H1 (cell line): ENCODE results near the gene KRT72. TPM values are rescaled to one million over a fixed set of nuclear protein-coding genes. Genes with fewer than 3 reads are reported as not detected.

Experiments used
- CTCF ChIA-PET: fragments of 300-600 bp; sonication (Branson Sonifier 250); formaldehyde crosslinking; loops from one replicate; lab custom pipeline; 2021; ENCODE audit not compliant: partially characterized antibody; lab: Charles Lee
- POLR2A ChIA-PET: fragments of 300-600 bp; sonication (Branson Sonifier 250); formaldehyde crosslinking; loops from one replicate; lab custom pipeline; 2021; ENCODE audit warnings: inconsistent platforms; ENCODE audit not compliant: partially characterized antibody; lab: Charles Lee
- DNase-seq, 2 experiments: peaks; one replicate each; pipeline versions ENCODE4 v3.0.0 to v3.0.0-alpha.2; 2010 to 2022; ENCODE audit warnings: low spot score in 2 of 2, low read depth in 1 of 2, mixed read lengths in 1 of 2
- FAIRE-seq: peaks from 2 replicates; lab custom pipeline; 2011; peaks lifted over from hg19 to GRCh38; lab: Jason Lieb, UNC
- H2AFZ ChIP-seq: 2 replicates; pipeline ENCODE4 v1.8.1; 2012; ENCODE audit warnings: low read length, inconsistent platforms
- H2AK5ac ChIP-seq: 2 replicates; pipeline ENCODE4 v1.6.1; 2013; ENCODE audit warnings: low read depth, low read length
- H2BK120ac ChIP-seq: replicated peaks from 2 replicates; pipeline ENCODE3; 2013; ENCODE audit warnings: low read depth, low read length, inconsistent platforms
- H2BK12ac ChIP-seq: 2 replicates; pipeline ENCODE4 v1.6.1; 2013; ENCODE audit warnings: low read depth, low read length
- H2BK15ac ChIP-seq: 2 replicates; pipeline ENCODE4 v1.6.1; 2013; ENCODE audit warnings: low read length
- H2BK20ac ChIP-seq: 2 replicates; pipeline ENCODE4 v1.6.1; 2013; ENCODE audit warnings: low read length
- H2BK5ac ChIP-seq: 2 replicates; pipeline ENCODE4 v1.6.1; 2013; ENCODE audit warnings: low read depth, low read length
- H3K14ac ChIP-seq: 2 replicates; pipeline ENCODE4 v1.6.1; 2013; ENCODE audit warnings: inconsistent platforms; ENCODE audit not compliant: insufficient read length
- H3K18ac ChIP-seq: 2 replicates; pipeline ENCODE4 v1.6.1; 2013; ENCODE audit warnings: low read length; ENCODE audit errors: extremely low read depth
- H3K23ac ChIP-seq: 2 replicates; pipeline ENCODE4 v1.6.1; 2013; ENCODE audit warnings: inconsistent platforms; ENCODE audit not compliant: insufficient read length
- H3K23me2 ChIP-seq: 2 replicates; pipeline ENCODE4 v1.6.1; 2013; ENCODE audit warnings: low read depth, low read length
- H3K27ac ChIP-seq: 2 replicates; pipeline ENCODE4 v1.6.1; 2011; ENCODE audit warnings: low read depth, low read length, inconsistent platforms
- H3K27me3 ChIP-seq, 4 experiments: replicated peaks in 1 of 4; 1 replicate in 1 of 4; 2 replicates in 3 of 4; pipeline versions ENCODE4 v1.6.1 to v1.8.1; 2011 to 2013; ENCODE audit warnings: low read length in 3 of 4, mild to moderate bottlenecking in 3 of 4, inconsistent platforms in 2 of 4, mixed read lengths in 2 of 4, moderate library complexity in 1 of 4; ENCODE audit not compliant: control insufficient read depth in 3 of 4, insufficient read depth in 3 of 4; ENCODE audit errors: extremely low read depth in 1 of 4
- H3K36me3 ChIP-seq, 4 experiments: 2 replicates each; pipeline versions ENCODE4 v1.6.1 to v1.8.1; 2011 to 2013; ENCODE audit warnings: mild to moderate bottlenecking in 4 of 4, low read length in 3 of 4, moderate library complexity in 2 of 4, control low read depth in 1 of 4, inconsistent platforms in 1 of 4; ENCODE audit not compliant: insufficient read depth in 4 of 4, control insufficient read depth in 2 of 4
- H3K4ac ChIP-seq: replicated peaks from 2 replicates; pipeline ENCODE3; 2013; ENCODE audit warnings: low read length, low read depth, mixed read lengths, inconsistent platforms; ENCODE audit not compliant: insufficient read length
- H3K4me1 ChIP-seq, 4 experiments: replicated peaks in 1 of 4; 1 replicate in 1 of 4; 2 replicates in 3 of 4; pipeline versions ENCODE4 v1.6.1 to v1.8.1; 2011 to 2013; ENCODE audit warnings: low read length in 3 of 4, inconsistent platforms in 2 of 4, mixed read lengths in 1 of 4; ENCODE audit not compliant: insufficient read depth in 4 of 4, control insufficient read depth in 3 of 4
- H3K4me2 ChIP-seq, 2 experiments: 2 replicates each; pipeline versions ENCODE4 v1.6.1 to v1.8.1; 2011 to 2013; ENCODE audit warnings: low read depth in 2 of 2, low read length in 2 of 2, control low read depth in 1 of 2, inconsistent platforms in 1 of 2, mild to moderate bottlenecking in 1 of 2; ENCODE audit not compliant: insufficient read depth in 1 of 2
- H3K4me3 ChIP-seq, 4 experiments: fragments of 200-600, 300-600 bp in 1 of 4; sonication (generic), shearing (Covaris generic), sonication (Bioruptor Twin) in 1 of 4; 2 replicates each; pipeline versions ENCODE4 v1.5.1 to v1.8.1; 2011 to 2016; ENCODE audit warnings: low read length in 4 of 4, low read depth in 3 of 4, control low read depth in 2 of 4, inconsistent platforms in 2 of 4, mild to moderate bottlenecking in 2 of 4, mixed read lengths in 1 of 4, moderate library complexity in 1 of 4; ENCODE audit not compliant: insufficient read depth in 2 of 4; ENCODE audit errors: extremely low read depth in 1 of 4
- H3K56ac ChIP-seq: replicated peaks from 2 replicates; pipeline ENCODE3; 2013; ENCODE audit warnings: low read depth, mild to moderate bottlenecking, mixed read lengths, low read length, inconsistent platforms; ENCODE audit not compliant: insufficient read length
- H3K79me1 ChIP-seq: 2 replicates; pipeline ENCODE4 v1.6.1; 2013; ENCODE audit warnings: low read depth, low read length, control low read depth
- H3K79me2 ChIP-seq, 2 experiments: 2 replicates each; pipeline versions ENCODE4 v1.6.1 to v1.8.1; 2012 to 2013; ENCODE audit warnings: low read length in 2 of 2, mild to moderate bottlenecking in 2 of 2, inconsistent platforms in 1 of 2; ENCODE audit not compliant: insufficient read depth in 2 of 2, control insufficient read depth in 1 of 2
- H3K9ac ChIP-seq, 4 experiments: replicated peaks in 1 of 4; 1 replicate in 1 of 4; 2 replicates in 3 of 4; pipeline versions ENCODE4 v1.6.1 to v1.8.1; 2011 to 2013; ENCODE audit warnings: low read depth in 3 of 4, low read length in 3 of 4, control low read depth in 2 of 4, mild to moderate bottlenecking in 2 of 4, moderate library complexity in 2 of 4, inconsistent platforms in 1 of 4; ENCODE audit errors: extremely low read depth in 1 of 4
- H3K9me3 ChIP-seq, 2 experiments: 2 replicates each; pipeline versions ENCODE4 v1.6.1 to v1.8.1; 2012 to 2013; ENCODE audit warnings: mild to moderate bottlenecking in 2 of 2, moderate library complexity in 2 of 2, control low read depth in 1 of 2, inconsistent platforms in 1 of 2, low read depth in 1 of 2, low read length in 1 of 2, mixed read lengths in 1 of 2; ENCODE audit not compliant: insufficient read depth in 2 of 2
- H4K20me1 ChIP-seq, 2 experiments: replicated peaks in 1 of 2; 2 replicates each; pipeline versions ENCODE3 to v1.8.1; 2011 to 2013; ENCODE audit warnings: inconsistent platforms in 2 of 2, low read length in 2 of 2, mild to moderate bottlenecking in 1 of 2; ENCODE audit not compliant: insufficient read depth in 2 of 2, control insufficient read depth in 1 of 2
- H4K5ac ChIP-seq: 2 replicates; pipeline ENCODE4 v1.6.1; 2013; ENCODE audit warnings: low read length, low read depth, mixed read lengths, inconsistent platforms; ENCODE audit not compliant: insufficient read length
- H4K8ac ChIP-seq: 2 replicates; pipeline ENCODE4 v1.8.0; 2013; ENCODE audit warnings: mild to moderate bottlenecking, moderate library complexity, low read length, inconsistent platforms; ENCODE audit not compliant: insufficient read depth; ENCODE audit errors: extremely low read depth
- H4K91ac ChIP-seq: replicated peaks from 2 replicates; pipeline ENCODE3; 2013; ENCODE audit warnings: low read length, mixed read lengths, inconsistent platforms; ENCODE audit not compliant: insufficient read length
- CTCF ChIP-seq, 3 experiments: IDR thresholded peaks; 1 replicate in 2 of 3; 2 replicates in 1 of 3; pipeline versions ENCODE4 v1.5.1 to v1.6.1; 2011; ENCODE audit warnings: low read length in 3 of 3, mild to moderate bottlenecking in 3 of 3, inconsistent platforms in 2 of 3, low read depth in 1 of 3, moderate library complexity in 1 of 3; ENCODE audit not compliant: insufficient read depth in 1 of 3; ENCODE audit errors: control extremely low read depth in 1 of 3
- RAD21 ChIP-seq, 2 experiments: IDR thresholded peaks in 1 of 2; conservative IDR thresholded peaks in 1 of 2; 2 replicates each; pipeline ENCODE4 v1.6.1; 2011; ENCODE audit warnings: low read depth in 2 of 2, low read length in 2 of 2, improper control_type of control experiment in 1 of 2, inconsistent platforms in 1 of 2, mild to moderate bottlenecking in 1 of 2, moderate library complexity in 1 of 2
- RBBP5 ChIP-seq: IDR thresholded peaks from 2 replicates; pipeline ENCODE4 v1.7.1; 2012; ENCODE audit warnings: low read depth, mild to moderate bottlenecking, inconsistent platforms, low read length, moderate library complexity, borderline replicate concordance
- SP2 ChIP-seq: IDR thresholded peaks from 2 replicates; pipeline ENCODE4 v1.6.1; 2012; ENCODE audit warnings: mild to moderate bottlenecking, low read length, inconsistent platforms
- WGBS, 2 experiments: shearing (Covaris generic) in 1 of 2; methylation state at CpG; one replicate each; pipeline versions ENCODE4 v1.1.6 to v1.1.7; 2013 to 2015; ENCODE audit warnings: low lambda C conversion rate in 2 of 2, mixed read lengths in 2 of 2, inconsistent platforms in 1 of 2, low coverage in 1 of 2, missing lambda C conversion rate in 1 of 2; ENCODE audit not compliant: insufficient replicate concordance in 2 of 2, insufficient coverage in 1 of 2, insufficient read length in 1 of 2; ENCODE audit errors: extremely low coverage in 1 of 2, missing lambda C conversion rate in 1 of 2; 5-methylcytosine and 5-hydroxymethylcytosine counted together
- polyA plus RNA-seq, 7 experiments: library from polyadenylated mRNA; depleted of rRNA in 3 of 7; stranded (reverse) in 5 of 7; unstranded in 2 of 7; fragments of >200 nt in 5 of 7; fragments of 200-250 nt in 2 of 7; gene quantifications; 1 replicate in 5 of 7; 2 replicates in 1 of 7; 4 replicates in 1 of 7; pipeline versions ENCODE4 v1.2.1 to v1.2.3, GENCODE V29; 2011 to 2013; ENCODE audit warnings: missing spikeins in 2 of 7, mixed read lengths in 2 of 7
- total RNA-seq: library from RNA; stranded (reverse); fragmentation: NEBNext Ultra II Directional; extraction: Animal tissue kit (Norgen Biotek cat#: 25700); gene quantifications from 2 replicates; pipeline ENCODE4 v1.2.1, GENCODE V29; 2021

The KRT72 gene
- total and polyA plus RNA-seq, 2 of the 8 experiments (the other 6 are each of a cell fraction or from before 2014, with no cell fraction given): not detected

GRCh38 chr12:52582486-52582885 is 18.8 kb downstream of the KRT72 start:
- Histone ChIP-seq H3K23ac (no peak overlapping the region), H3K79me2 (no peaks in the 10 kb centered on the region), H3K23me2 (no peaks in the 10 kb centered on the region), H2BK20ac (no peak overlapping the region), H2AFZ (peak overlapping the region; percentile 54; the same call in 1 of the 2 replicates), H4K8ac (0 out of 2 replicates have a peak overlapping the region, but pooled peaks have one; percentile 29), H3K36me3 (no peaks in the 10 kb centered on the region), H3K56ac (no peak overlapping the region), H3K4me1 (no peaks in the 10 kb centered on the region), H2BK12ac (peak overlapping the region; percentile 23; the same call in 1 of the 2 replicates), H3K9me3 (no peaks in the 10 kb centered on the region), H3K4me2 (0 out of 4 replicates have a peak overlapping the region, but pooled peaks of 1 of the 2 experiments have one; percentile 13), H3K27me3 (no peaks in the 10 kb centered on the region), H3K9ac (no peak overlapping the region), H4K5ac (no peak overlapping the region), H3K4ac (no peak overlapping the region), H4K91ac (no peak overlapping the region), H3K14ac (no peak overlapping the region), H4K20me1 (no peaks in the 10 kb centered on the region), H3K4me3 (no peak overlapping the region), H2BK120ac (no peak overlapping the region), H3K27ac (no peak overlapping the region), H2AK5ac (no peak overlapping the region; the same call in 1 of the 2 replicates), H3K18ac (no peak overlapping the region), H2BK15ac (no peak overlapping the region), H3K79me1 (no peaks in the 10 kb centered on the region), H2BK5ac (peak overlapping the region; percentile 26; the same call in 1 of the 2 replicates)
- no peak for DNase-seq
- WGBS, 2 experiments: 88% methylated on average over 2 of the region's 2 CpGs; no CpG with 5 or more reads in 1 of the 2 experiments
- FAIRE-seq: no peak
- POLR2A ChIA-PET: no interaction called here
- peak in 1 of 2 experiments; percentile 14; a peak in 1 of 4 replicates for TF ChIP-seq RAD21 (IDR thresholded peaks at IDR 0.05 in 1 of 2, conservative IDR thresholded peaks at IDR 0.05 in 1 of 2; ENCODE audit: low read depth in 2 of 2, low read length in 2 of 2)
- TF ChIP-seq CTCF (IDR thresholded peaks at IDR 0.05; ENCODE audit: control extremely low read depth in 1 of 3, insufficient read depth in 1 of 3, low read depth in 1 of 3, low read length in 3 of 3): peak; percentile 3 to 27 (median 13)
- TF ChIP-seq SP2: no peak
- no peak for TF ChIP-seq RBBP5
- CTCF ChIA-PET: interaction anchor here (0.5 to 23.2 kb wide), 62 partner anchors 8 to 1776 kb away, joined by 3 to 502 read pairs (median 4); partner anchors contain the start of genes KRT6A, KRT74 and KRT85
